HG03342 (cell line): Measurements from ENCODE around the gene ISY1.
"Not testable (repeated sequence)": the region's sequence is repeated elsewhere in the genome, so short reads cannot be mapped to it uniquely, and the experiment has no call there.

ENCODE experiments used
- ATAC-seq: cut with Tn5 transposase; IDR thresholded peaks from one replicate; pipeline ENCODE4 v1.9.1; 2021; ENCODE audit warnings: mild to moderate bottlenecking, moderate library complexity; ENCODE audit not compliant: unreplicated experiment

ISY1 gene

DNA sequence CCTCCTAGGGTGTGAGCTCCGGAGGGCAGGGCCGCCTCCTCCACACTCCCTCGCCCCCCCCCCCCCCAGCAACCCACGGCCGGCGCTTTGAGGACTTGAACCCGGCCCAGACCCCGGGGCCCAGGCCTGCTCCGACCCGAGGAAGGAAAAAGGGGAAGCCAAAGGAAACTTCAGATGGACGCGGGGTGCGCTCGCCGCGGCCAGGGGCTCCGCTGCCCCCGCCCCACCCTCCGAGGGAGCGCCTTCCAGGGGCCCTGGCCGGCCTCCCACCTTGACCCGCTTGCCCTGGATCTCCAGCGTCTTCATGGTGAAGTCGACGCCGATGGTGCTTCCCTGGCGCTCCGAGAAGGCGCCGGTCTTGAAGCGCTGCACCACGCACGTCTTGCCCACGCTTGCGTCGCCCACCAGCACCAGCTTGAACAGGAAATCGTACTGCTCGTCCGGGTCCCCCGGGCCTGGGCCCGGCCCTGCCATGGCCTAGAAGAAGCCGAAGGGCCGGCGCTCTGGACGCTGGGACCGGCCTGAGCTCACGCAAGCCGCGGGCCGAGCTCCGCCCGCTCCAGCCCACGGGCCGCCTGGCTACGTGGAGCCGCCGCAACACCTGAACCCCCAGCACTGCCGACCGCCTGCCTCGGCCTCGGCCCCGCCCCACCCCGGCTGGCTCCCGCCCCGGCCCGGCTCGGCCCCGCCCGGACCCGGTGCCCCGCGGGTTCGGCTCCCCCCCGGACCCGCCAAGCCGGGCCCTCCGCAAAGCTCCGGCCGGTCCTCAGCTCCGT is 39.7 kb downstream of the ISY1 start:
- no peak for ATAC-seq

DNA sequence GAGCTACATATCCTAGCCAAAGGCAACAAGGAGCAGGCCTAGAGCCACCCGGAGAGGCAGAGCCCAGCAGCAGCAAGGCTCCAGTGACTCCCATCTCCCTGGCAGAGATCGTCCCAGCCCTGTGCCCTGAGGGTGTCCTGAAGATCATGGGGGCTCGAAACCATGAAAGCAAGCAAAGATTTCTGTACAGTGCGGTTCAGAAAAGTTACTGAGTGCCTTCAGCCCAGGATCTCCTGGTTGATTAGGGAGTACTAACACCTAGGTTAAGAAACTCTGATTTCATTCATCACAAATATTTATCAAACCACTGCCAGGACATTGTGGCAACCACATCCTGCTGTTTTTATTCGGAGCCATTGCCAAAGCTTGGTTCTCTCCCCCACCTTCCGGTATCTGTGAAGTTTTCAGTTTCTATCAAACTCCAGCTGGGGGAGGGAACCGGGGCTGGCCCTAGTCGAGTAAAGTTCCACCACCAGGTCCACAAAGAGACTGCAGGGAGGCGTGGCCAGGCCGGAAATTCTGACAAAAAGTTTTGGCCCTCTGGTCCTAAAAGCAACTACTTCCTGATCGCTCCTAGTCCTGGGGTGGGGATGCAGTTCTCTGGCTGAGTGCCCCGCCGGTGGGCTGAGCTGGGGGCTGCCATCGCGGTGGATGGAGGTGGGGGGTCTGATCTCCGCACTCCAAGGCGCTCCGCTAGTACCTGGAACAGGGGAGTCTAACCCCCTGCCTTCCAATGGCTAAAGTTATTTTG is 40.4 kb downstream of the ISY1 start:
- peak; percentile 72 for ATAC-seq

DNA sequence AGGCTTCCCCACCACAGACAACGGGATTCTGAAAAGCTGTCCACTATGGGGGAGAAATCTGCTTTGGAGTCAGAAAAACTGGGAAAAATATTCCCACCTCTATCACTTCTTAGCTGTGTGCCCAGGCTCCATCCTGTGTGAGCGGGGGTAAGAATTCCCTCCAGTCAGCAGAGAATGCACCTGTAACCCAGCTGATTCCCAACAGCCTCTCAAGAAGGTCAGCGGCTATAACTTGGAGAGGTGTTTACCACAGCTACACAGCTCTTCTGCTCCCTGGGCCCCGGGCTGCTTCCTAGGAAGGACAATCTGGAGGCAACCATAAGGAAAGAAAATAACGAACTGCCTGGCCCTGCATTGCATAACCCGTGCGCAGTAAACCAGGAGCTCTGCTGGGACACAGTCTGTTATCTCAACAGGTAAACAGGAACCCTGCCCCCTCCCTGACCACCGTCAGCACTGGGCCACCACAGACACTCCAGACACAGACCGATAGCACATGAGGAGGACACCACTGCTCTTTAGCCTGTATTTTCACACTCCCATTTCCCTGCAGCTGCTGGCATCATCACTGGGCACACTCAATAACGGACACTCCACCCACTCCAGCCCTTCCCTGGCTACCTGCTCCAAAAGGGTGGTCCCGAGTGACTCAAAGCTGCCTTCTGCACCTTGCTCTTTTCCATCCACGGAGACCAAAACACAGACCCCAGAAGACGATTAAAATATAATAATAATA is 41.3 kb downstream of the ISY1 start:
- ATAC-seq, result no peak

DNA sequence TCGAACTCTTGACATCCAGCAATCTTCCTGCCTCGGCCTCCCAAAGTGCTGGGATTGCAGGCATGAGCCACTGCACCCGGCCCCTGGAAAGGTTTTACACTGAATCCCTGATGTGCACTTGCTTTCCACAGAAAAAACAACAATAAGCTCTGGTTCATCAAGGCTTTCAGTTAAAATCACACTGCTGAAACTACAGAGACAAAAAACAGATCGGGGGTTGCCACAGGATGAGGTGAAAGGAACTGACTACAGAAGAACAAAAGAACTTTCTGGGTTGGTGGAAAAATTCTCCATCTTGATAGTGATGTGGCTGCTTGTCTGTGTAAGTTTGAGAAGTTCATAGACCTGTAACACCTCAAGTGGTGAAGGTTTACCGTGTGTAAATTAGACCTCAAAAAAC is 42.1 kb downstream of the ISY1 start:
- ATAC-seq, result no peak

DNA sequence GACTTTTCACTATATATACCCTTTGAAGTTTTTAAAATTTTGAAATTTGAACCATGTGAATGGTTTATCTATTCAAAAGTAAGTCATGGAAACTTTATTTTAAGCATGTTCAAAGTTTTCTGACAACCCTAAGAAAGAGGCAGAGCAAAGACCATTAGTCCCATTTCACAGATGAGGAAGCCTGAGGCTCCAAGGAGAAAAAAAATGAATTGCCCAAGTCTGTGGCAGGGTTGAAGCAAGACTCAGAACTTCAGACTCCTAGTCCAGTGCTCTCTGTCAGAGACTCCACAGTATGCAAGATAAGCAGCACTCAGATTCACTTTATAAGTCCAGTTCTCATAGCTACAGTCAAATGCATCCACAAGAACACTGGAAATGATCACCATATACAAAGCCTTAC is 43.7 kb downstream of the ISY1 start:
- no peak for ATAC-seq

DNA sequence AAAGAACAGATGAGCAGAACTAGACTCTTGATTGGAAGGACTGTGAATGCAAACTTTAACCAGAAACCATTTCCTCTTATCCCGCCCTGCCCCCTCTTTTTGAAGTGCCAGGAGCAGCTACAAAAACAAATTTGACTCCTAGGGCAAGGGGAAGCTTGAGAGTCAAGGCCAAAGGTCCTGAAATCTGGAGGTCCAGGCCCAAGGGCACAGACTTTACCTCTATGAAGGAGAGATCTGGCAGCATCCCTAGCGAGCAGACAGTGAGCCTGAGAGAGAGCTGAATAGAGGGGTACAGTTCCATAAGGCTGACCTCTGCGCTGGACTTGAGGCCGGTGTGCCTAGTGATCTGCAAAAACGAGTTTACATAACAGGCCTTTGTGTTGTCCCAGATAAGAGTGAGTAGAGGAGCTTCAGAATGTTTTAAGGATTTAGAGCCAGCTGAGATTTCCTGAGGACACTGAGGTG is 44.3 kb downstream of the ISY1 start:
- ATAC-seq, result no peak

- no peak for ATAC-seq
Observed at GRCh38 chr3:129114455-129114854, 46.4 kb downstream of the ISY1 start.

GRCh38 chr3:129112308-129113052 is 48.4 kb downstream of the ISY1 start:
- no peak for ATAC-seq

DNA sequence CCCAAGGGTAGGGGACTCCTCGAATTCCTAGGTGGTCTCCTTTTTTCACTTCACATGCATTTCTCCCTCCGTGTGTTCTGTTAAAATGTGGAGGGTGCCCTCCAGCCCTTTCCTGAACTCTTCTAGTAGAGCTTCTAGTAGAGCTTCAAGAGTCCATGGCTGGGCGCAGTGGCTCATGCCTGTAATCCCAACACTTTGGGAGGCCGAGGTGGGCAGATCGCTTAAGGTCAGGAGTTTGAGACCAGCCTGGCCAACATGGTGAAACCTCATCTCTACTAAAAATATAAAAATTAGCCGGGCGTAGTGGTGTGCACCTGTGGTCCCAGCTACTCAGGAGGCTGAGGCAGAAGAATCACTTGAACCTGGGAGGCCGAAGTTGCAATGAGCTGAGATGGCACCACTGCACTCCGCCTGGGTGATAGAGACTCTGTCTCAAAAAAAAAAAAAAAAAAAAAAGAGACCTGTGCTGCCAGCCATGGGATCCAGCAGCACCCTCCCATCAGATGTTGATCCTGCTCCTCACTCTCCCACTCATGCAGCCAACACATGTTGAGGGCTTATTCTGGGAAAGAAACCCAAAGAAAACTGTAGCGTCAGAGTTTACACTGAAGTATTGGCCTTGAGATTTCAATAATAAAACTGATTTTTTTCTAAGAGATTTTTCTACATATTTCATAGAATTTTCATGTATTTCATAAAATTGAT is 49.6 kb downstream of the ISY1 start:
- not testable (repeated sequence) for ATAC-seq

GRCh38 chr3:129107793-129108192 is 53.1 kb downstream of the ISY1 start:
- no peak for ATAC-seq

- no peak for ATAC-seq
Observed at GRCh38 chr3:129106866-129107565, 53.8 kb downstream of the ISY1 start.

GRCh38 chr3:129106320-129106719 is 54.5 kb downstream of the ISY1 start:
- no peak for ATAC-seq

DNA sequence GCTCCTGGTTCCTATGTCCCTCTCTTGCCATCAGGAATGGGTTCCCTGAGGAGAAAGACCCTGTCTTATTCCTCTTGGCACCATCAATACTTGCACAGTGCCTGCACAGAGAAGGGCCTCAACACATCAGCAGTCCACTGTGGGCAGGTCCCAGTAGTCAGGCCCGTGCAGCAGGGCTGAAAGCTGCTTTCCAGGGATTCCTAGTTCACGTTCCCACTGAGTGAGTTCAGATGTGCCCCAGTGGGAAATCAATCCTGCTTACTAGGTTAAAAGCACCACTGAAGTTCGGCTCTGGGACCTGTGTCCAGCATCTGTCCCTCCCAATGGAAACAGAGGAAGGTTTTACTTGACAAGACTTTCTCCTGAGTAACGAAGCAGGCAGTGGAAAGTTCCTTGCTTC is 55.0 kb downstream of the ISY1 start:
- no peak for ATAC-seq

- ATAC-seq, result no peak
Observed at GRCh38 chr3:129104498-129105079, 56.3 kb downstream of the ISY1 start.

DNA sequence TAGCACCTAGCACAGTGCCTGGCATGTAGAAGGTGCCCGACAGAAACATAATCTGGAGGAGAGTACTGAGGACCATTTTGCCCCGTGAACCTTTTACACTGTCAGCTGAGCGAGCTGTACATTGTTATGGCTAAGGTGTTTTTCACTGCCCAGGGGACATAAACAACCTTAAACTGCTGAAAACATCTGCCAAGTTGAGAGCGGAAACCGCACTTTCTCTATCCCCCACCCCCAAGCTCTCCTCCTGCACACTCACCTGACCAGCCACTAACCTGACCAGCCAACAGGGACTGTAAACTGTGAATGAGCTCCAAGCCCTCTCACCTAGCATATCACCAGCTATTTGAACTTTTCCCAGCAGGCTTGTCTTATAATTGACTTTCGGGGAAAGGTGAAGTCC is 56.8 kb downstream of the ISY1 start:
- no peak for ATAC-seq

GRCh38 chr3:129103296-129103695 is 57.6 kb downstream of the ISY1 start:
- no peak for ATAC-seq

- no peak for ATAC-seq
Observed at GRCh38 chr3:129101370-129102138, 59.3 kb downstream of the ISY1 start.

- no peak for ATAC-seq
Observed at GRCh38 chr3:129100274-129100673, 60.6 kb downstream of the ISY1 start.

- no peak for ATAC-seq
Observed at GRCh38 chr3:129095285-129095684, 65.6 kb downstream of the ISY1 start.
